GM10847 (cell line): ENCODE measurements around the gene CLCN7.

Experiments used
- POLR2A ChIP-seq: IDR thresholded peaks from 2 replicates; pipeline ENCODE4 v1.6.1; 2011; ENCODE audit not compliant: insufficient read length; ENCODE audit errors: extremely low read depth

Gene CLCN7

DNA sequence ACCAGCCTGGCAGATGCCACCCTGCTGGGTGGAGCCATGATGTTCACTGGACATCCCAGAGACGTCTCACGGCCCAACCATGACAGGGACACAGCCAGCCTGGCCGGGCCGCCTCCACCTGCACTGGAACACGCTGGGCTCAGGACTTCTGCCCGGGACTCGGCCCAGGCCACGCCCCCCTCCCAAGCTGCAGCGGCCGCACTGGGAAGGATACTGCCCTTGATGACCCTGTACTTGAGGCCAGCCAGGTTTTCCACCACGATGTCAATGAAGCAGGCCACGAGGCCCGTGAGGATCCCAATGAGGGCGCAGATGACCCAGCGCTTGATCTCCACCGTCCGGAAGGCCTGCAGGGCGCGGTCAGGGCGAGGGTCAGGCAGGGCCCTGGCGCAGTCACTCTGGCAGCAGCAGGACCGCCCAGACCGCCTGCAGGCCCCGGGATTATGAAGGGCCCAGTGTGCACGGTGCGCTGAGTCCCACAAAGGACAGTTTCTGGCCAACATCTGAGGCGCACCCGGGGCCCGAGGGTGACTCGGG lies 14.2 kb downstream of the CLCN7 start:
- no peak for TF ChIP-seq POLR2A

DNA sequence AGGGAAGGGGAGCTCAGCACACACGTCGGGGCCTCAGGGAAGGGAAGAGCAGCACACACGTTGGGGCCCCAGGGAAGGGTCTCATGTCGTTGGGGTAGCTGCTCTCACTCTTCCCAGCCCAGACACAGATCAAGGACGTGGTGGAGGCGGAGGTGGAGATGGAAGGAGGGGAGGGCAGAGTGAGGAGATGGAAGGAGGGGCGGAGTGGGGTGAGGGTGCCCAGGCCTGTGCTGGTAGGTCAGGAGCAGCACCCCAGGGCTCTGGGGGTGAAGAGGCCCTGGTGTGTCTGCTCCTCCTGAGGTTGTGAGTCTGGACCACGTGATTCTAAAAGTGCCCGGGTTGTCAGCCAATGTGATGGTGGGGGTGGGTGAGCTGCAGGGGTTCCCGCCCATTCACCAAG lies 14.9 kb downstream of the CLCN7 start:
- no peak for TF ChIP-seq POLR2A

DNA sequence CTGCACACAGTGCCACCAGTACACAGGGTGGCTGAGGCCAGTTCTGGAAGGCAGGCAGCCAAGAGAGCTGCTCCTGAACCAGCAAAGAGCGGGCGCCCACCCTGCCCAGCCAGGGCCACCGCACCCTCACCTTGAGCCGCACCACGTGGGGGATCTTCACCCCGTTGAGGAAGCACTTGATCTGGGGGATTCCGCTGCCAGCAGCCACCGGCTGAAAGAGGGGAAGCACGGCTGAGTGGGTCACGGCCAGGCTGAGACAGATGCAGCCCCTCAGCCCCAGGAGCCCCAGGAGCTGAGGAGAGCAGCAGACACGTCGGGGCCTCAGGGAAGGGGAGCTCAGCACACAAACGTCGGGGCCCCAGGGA lies 15.9 kb downstream of the CLCN7 start:
- TF ChIP-seq POLR2A = no peak

DNA sequence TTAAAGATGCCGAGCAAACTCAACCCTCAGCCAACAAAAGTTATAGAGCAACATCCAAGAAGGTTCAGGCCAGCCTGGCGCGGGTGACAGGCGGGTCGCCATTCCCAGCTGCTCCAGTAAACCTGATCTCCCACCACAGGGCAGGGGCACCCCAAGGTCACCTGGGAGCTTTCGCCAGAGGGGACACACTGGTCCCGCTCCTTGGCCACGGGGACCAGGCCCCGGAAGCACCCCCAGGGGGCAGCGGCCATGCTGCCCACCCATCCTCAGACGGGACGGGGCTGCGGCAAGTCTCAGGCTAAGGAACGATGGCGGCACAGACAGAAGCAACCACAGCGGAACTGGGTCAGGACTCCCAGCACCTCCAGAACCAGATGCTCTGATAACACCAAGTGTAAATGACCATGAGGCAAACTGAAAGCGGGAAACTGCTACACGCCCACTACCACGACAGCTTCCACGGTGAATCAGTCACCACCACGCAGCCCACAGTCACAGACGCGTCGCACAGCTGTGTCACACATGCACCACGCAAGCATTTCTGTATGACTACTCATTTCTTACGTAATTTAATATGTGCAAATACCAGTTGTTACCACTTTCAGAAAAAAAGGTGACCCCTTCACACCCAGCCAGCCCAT lies 16.4 kb downstream of the CLCN7 start:
- TF ChIP-seq POLR2A = no peak

DNA sequence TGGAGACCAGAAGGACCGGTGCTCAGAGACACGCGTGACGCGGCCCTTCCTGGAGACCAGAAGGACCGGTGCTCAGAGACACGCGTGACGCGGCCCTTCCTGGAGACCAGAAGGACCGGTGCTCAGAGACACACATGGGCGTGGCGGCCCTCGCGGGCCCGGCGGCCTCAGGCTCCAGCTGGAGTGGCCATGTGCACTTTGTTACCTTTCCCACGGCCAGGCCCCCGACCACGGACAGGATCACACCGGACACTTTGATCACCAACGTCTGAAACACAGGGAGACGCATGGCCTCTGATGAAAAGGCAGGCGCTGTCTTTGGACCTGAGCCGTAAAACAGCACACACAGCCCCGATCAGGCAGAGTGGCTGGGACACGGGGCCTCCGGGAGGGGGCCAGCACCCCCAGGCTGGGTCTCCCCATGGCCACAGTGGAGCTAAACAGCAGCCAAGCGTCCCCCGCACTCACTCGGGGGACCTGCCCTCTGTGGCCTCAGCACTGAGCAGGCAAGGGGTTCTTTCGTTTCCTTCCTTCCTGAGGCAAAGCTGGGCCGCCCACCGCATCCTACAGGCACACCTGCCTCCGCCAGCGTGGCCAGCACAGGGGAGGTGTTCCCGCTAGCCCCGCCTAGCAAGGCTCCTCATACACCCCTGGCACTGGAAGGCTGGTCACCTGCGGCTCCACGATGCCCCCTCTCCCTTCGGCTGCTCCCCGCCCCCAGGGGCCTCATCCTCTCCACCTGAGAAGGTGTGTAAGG lies 17.2 kb downstream of the CLCN7 start:
- TF ChIP-seq POLR2A = no peak

DNA sequence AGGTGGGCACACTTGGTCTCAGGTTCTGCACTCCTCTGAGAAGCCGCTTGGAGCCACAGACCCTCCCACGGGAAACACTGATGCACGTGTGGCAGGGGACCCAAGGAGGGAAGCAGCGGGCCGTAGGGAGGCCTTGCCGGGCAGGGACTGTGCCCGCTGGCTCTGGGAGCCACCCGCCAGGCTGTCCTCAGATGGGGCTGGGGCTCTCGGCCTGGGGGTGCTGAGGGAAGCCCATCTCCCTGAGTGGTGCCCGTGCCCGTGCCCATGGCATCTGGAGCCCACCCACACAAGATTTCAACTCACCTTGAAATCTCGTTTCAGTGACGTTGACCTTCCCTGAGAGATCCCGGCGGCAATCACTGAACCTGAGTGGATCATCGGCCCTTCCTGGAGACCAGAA lies 17.9 kb downstream of the CLCN7 start:
- TF ChIP-seq POLR2A = no peak

DNA sequence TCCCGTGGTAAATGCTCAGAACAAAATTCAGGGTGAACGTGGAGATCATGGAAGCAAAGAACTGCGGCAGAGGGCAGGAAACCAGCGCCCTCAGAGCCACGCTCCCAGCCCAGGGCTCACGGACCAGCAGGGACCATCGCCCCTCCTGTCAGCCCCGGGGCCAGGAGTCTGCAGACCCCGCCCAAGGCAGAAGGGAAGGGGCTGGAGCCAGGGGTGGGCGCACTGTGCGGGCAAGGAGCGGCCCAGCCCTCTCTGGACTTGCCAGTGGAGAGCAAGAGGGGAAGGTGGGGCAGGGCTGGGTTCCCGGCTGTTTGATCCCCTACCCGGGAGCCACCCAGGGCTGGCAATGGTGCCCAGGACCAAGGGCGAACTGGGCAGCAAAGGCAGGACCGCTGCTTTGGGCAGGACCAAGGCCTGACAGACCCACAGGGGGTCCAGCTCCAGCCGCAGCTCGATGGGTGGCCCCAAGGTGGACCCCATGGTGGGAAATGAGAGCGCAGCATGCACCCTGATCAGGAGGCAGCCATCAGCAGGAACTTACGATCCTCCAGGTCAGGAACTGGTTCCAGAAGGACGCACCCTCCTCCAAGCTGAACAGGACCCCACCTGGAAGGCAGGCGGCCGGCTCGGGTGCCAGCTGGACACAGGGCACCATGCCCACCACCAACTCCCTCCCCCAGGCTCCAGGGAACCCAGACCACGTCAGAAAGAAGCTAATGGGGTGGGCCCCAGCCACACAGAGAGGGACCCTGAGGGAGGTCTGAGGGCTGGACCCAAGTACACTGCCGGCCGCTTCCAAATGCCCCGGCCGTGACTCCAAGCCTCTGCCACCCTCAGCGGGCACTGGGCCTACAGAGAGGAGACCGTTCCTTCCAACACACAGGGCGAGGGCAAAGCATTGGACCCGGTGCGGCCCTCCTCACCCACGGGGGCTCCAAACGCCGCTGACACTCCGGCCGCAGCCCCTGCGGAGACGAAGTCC lies 19.3 kb downstream of the CLCN7 start:
- no peak for TF ChIP-seq POLR2A

DNA sequence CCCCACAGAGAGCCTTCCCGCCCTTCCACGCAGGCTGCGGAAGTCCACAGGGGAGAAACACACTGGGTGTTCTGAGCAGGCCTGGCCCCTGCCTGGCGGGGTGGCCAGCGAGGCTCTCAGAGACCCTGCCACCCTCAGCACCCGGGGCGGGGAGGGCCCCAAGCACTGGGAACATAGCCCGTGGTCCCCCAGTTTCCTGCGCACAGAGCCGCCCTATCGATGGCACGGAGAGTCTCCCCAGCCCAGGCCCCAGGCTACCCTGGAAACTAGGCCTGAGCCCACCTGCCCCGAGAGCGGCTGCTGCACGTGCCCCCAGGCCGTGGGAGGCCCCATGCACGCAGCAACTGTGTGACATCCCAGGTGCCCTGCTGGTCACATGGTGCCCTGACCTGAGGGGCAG lies 20.3 kb downstream of the CLCN7 start:
- TF ChIP-seq POLR2A = no peak

DNA sequence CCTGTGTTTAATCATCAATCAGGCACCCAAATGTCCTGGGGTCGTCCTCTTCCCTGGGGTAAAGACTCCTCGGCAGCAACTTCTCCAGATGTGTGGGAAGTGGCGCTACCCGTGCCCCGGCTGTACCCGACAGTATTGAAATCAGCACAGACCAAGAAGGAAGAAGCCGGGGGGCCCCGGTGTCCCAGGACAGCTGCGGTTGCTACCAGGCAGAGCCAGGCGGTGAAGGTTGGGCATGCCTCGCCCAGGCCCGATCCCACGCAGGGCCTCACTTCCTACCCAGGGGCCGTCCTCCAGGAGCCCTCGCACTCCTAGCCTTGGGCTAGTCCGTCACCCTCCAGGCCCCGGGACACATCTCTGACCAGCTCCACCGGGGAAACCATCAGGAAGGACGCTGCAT lies 21.5 kb downstream of the CLCN7 start:
- TF ChIP-seq POLR2A = no peak

DNA sequence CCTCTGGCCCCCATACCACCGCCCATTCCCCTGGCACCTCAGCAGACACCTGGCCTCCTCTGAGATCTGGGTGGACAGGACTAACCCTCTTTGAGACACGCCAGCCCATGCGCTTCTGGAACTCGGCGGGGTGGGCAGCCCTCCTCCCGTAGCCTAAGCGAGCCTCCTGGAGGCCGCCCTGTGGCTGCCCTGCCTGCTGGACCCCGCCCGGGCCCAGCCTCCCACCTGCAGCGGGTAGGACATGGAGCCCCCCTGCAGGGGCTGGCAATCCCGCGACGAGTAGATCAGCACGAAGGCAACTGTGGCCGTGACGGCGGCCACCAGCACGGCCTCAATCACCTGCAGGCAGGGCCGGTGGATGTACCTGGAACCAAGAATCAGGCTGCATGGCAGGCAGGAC lies 22.3 kb downstream of the CLCN7 start:
- no peak for TF ChIP-seq POLR2A

- no peak for TF ChIP-seq POLR2A
Measured at GRCh38 chr16:1451702-1452392, 23.0 kb downstream of the CLCN7 start.

DNA sequence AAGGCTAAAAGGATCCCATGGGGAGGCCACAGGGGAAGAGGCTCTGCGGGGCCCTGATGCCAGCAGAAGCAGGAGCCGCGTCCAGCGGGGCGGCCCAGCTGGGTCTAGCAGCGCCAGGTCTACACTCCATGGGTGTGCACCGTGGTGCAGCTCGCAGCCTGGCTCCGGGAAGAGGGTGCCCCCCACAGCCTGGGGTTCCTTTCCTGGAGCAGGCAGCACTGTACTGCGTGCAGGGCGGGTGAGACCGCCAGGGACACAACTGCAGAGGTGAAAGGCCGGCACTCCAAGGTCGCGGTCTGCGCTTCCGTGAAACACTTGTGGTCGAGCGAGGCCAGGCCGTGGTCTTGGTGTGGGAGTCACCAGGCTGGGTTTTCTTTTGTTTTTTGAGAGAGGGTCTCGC lies 24.0 kb downstream of the CLCN7 start:
- TF ChIP-seq POLR2A = no peak

DNA sequence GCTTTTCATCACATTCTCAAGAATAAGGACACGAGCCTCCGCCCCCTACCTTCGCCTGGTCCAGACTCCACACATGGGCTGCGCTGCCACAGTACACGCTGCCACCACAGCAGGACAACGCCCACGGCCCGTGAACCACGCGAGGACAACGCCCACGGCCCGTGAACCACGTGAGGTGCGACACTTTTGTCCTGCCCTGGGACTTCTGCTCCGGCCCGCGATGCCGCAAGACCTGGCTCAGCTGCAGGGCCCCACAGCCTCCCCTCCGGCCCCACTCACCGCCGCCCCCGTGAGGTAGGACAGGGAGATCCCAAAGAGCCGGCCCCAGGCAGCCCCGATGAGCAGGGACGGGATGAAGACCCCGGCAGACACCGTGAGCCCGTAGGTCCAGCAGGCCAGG lies 24.6 kb downstream of the CLCN7 start:
- TF ChIP-seq POLR2A = no peak

DNA sequence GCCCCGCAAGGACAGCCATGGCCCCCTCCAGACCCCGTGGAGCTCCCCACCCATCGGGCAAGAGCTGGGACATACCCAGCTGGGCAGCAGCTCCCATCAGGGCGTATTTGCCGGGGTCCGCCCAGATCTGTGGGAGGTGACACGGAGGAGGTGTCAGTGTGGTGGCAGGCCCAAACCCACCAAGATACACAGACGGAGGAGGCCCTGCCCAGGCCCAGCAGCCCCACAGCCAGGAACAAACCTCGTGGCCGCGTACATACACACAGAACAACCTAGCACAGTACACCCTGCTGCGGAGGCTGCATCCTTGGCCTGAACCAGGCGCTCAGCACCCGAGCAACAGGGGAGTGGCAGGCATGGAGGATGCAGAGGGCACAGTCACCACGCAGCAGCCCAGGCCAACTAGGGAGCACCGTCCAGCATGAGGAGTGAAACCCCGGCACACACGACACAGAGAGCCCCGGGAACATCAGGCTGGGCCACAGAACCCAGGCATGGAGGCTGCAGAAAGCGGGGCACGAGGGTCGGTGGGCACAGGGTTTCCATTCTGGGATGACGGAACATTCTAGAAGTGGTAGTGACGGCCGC lies 25.5 kb downstream of the CLCN7 start:
- TF ChIP-seq POLR2A = no peak

- TF ChIP-seq POLR2A = no peak
Measured at GRCh38 chr16:1448536-1449116, 26.2 kb downstream of the CLCN7 start.

DNA sequence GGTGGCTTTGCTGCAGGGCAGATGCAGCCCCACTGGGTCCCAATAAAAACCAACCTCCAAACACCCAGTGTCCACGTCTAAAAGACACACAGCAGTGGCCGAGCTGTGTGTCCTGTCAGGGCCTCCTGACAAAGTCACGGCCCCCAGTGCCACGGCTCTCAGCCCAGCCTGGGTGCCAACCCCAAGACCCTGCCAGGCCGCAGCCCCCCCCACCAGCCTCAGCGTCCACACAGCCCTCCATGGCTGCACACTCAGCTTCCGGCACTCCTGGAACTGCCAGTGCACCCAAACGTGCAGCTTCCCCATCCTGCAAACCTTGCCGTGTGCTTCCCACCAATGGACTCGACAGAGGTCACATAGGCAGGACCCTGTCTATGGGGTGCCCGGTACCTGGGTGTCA lies 26.9 kb downstream of the CLCN7 start:
- no peak for TF ChIP-seq POLR2A
